H9 (cell line): Measurements from ENCODE around the gene OAS1. TPM values are rescaled to one million over a fixed set of nuclear protein-coding genes. Genes with fewer than 3 reads are reported as not detected.

Source experiments
- DNase-seq: peaks from one replicate; pipeline ENCODE4 v3.0.0-alpha.2; 2017
- H2AFZ ChIP-seq: one replicate; pipeline ENCODE4 v1.6.1; 2013; ENCODE audit warnings: mild to moderate bottlenecking, low read length, control low read depth, moderate library complexity
- H2AK5ac ChIP-seq: 2 replicates; pipeline ENCODE4 v1.6.1; 2013; ENCODE audit warnings: low read length, control low read depth, mixed read lengths; ENCODE audit not compliant: insufficient read length
- H2BK120ac ChIP-seq: one replicate; pipeline ENCODE4 v1.6.1; 2013; ENCODE audit warnings: low read depth, mild to moderate bottlenecking, low read length, control low read depth, inconsistent platforms; ENCODE audit not compliant: poor library complexity, severe bottlenecking
- H2BK12ac ChIP-seq: 2 replicates; pipeline ENCODE4 v1.6.1; 2013; ENCODE audit warnings: low read length, control low read depth, mixed read lengths, low read depth; ENCODE audit not compliant: insufficient read length
- H2BK15ac ChIP-seq: 2 replicates; pipeline ENCODE4 v1.6.1; 2013; ENCODE audit warnings: low read depth, low read length, control low read depth
- H2BK20ac ChIP-seq: one replicate; pipeline ENCODE4 v1.6.1; 2013; ENCODE audit warnings: low read depth, mild to moderate bottlenecking, low read length, control low read depth, inconsistent platforms; ENCODE audit not compliant: poor library complexity, severe bottlenecking
- H2BK5ac ChIP-seq: 2 replicates; pipeline ENCODE4 v1.6.1; 2013; ENCODE audit warnings: low read length, control low read depth, mixed read lengths; ENCODE audit not compliant: insufficient read length
- H3K14ac ChIP-seq: 2 replicates; pipeline ENCODE4 v1.6.1; 2013; ENCODE audit warnings: low read length, control low read depth; ENCODE audit not compliant: insufficient read depth
- H3K18ac ChIP-seq: 2 replicates; pipeline ENCODE4 v1.6.1; 2013; ENCODE audit warnings: low read depth, mild to moderate bottlenecking, mixed read lengths, low read length, control low read depth; ENCODE audit not compliant: insufficient read length
- H3K23ac ChIP-seq: 2 replicates; pipeline ENCODE4 v1.6.1; 2013; ENCODE audit warnings: low read length, control low read depth, mixed read lengths, low read depth; ENCODE audit not compliant: insufficient read length
- H3K23me2 ChIP-seq: 2 replicates; pipeline ENCODE4 v1.6.1; 2013; ENCODE audit warnings: low read depth, mild to moderate bottlenecking, mixed read lengths, low read length, control low read depth; ENCODE audit not compliant: insufficient read length, poor library complexity, severe bottlenecking
- H3K27ac ChIP-seq: 2 replicates; pipeline ENCODE4 v1.5.1; 2013; ENCODE audit warnings: low read length, control low read depth, mixed read lengths, low read depth; ENCODE audit not compliant: insufficient read length
- H3K27me3 ChIP-seq: 2 replicates; pipeline ENCODE4 v1.6.1; 2013; ENCODE audit warnings: low read length, control low read depth, inconsistent platforms; ENCODE audit not compliant: insufficient read depth
- H3K4ac ChIP-seq: 2 replicates; pipeline ENCODE4 v1.6.1; 2013; ENCODE audit warnings: low read depth, mild to moderate bottlenecking, control low read depth, inconsistent platforms, low read length, moderate library complexity
- H3K4me1 ChIP-seq: 2 replicates; pipeline ENCODE4 v1.6.1; 2013; ENCODE audit warnings: low read length, control low read depth, inconsistent platforms; ENCODE audit not compliant: insufficient read depth
- H3K4me2 ChIP-seq: 2 replicates; pipeline ENCODE4 v1.6.1; 2013; ENCODE audit warnings: low read length, control low read depth, mixed read lengths; ENCODE audit not compliant: insufficient read length, insufficient read depth
- H3K56ac ChIP-seq: 2 replicates; pipeline ENCODE4 v1.6.1; 2013; ENCODE audit warnings: low read depth, mild to moderate bottlenecking, mixed read lengths, low read length, control low read depth; ENCODE audit not compliant: insufficient read length
- H3K79me1 ChIP-seq: 2 replicates; pipeline ENCODE4 v1.6.1; 2013; ENCODE audit warnings: low read depth, mild to moderate bottlenecking, moderate library complexity, low read length, control low read depth, inconsistent platforms; ENCODE audit not compliant: insufficient read depth, poor library complexity, severe bottlenecking
- H3K79me2 ChIP-seq: 2 replicates; pipeline ENCODE4 v1.6.1; 2013; ENCODE audit warnings: low read length, control low read depth, inconsistent platforms; ENCODE audit not compliant: insufficient read depth
- H3K9ac ChIP-seq: 2 replicates; pipeline ENCODE4 v1.6.1; 2013; ENCODE audit warnings: low read length, control low read depth, mixed read lengths; ENCODE audit not compliant: insufficient read length; ENCODE audit errors: extremely low read depth
- H3K9me3 ChIP-seq: one replicate; pipeline ENCODE4 v1.6.1; 2013; ENCODE audit warnings: low read depth, low read length, inconsistent platforms; ENCODE audit not compliant: control insufficient read depth
- H3T11ph ChIP-seq: one replicate; pipeline ENCODE4 v1.6.1; 2013; ENCODE audit warnings: mild to moderate bottlenecking, low read length, control low read depth, inconsistent platforms
- H4K20me1 ChIP-seq: one replicate; pipeline ENCODE4 v1.6.1; 2013; ENCODE audit not compliant: control insufficient read depth, insufficient read length, insufficient read depth
- H4K5ac ChIP-seq: 2 replicates; pipeline ENCODE4 v1.6.1; 2013; ENCODE audit warnings: low read depth, mild to moderate bottlenecking, mixed read lengths, low read length, control low read depth; ENCODE audit not compliant: insufficient read length
- H4K8ac ChIP-seq: replicated peaks from 2 replicates; pipeline ENCODE4 v1.6.1; 2013; ENCODE audit warnings: low read length, control low read depth, mixed read lengths, low read depth; ENCODE audit not compliant: insufficient read length
- H4K91ac ChIP-seq: 2 replicates; pipeline ENCODE4 v1.6.1; 2013; ENCODE audit warnings: low read depth, mild to moderate bottlenecking, moderate library complexity, mixed read lengths, low read length, control low read depth; ENCODE audit not compliant: insufficient read length
- H3K27ac Mint-ChIP-seq, 3 experiments: 2 replicates in 2 of 3; 3 replicates in 1 of 3; pipeline ENCODE4 v1.8.0; 2020 to 2021; ENCODE audit warnings: mixed read lengths in 3 of 3, mild to moderate bottlenecking in 1 of 3, moderate library complexity in 1 of 3
- H3K27me3 Mint-ChIP-seq: 2 replicates; pipeline ENCODE4 v1.8.0; 2021; ENCODE audit warnings: low read depth, mild to moderate bottlenecking, moderate library complexity, mixed read lengths
- H3K36me3 Mint-ChIP-seq, 3 experiments: 2 replicates in 2 of 3; 3 replicates in 1 of 3; pipeline ENCODE4 v1.8.0; 2020 to 2021; ENCODE audit warnings: low read depth in 3 of 3, mixed read lengths in 3 of 3; ENCODE audit not compliant: insufficient read depth in 1 of 3
- H3K4me1 Mint-ChIP-seq, 2 experiments: 2 replicates each; pipeline ENCODE4 v1.8.0; 2020; ENCODE audit warnings: mixed read lengths in 2 of 2
- H3K4me3 Mint-ChIP-seq, 2 experiments: 2 replicates in 1 of 2; 3 replicates in 1 of 2; pipeline ENCODE4 v1.8.0; 2020 to 2021; ENCODE audit warnings: mild to moderate bottlenecking in 2 of 2, mixed read lengths in 2 of 2, moderate library complexity in 1 of 2
- H3K9me3 Mint-ChIP-seq, 2 experiments: 2 replicates in 1 of 2; 3 replicates in 1 of 2; pipeline ENCODE4 v1.8.0; 2020; ENCODE audit warnings: mild to moderate bottlenecking in 2 of 2, mixed read lengths in 2 of 2, moderate library complexity in 1 of 2
- WGBS: extraction: QIAGEN DNeasy Blood & Tissue Kit; methylation state at CpG from one replicate; pipeline ENCODE4 v1.1.7; 2013; ENCODE audit warnings: missing lambda C conversion rate, low lambda C conversion rate, mixed read lengths; ENCODE audit not compliant: insufficient read length; ENCODE audit errors: extremely low coverage; 5-methylcytosine and 5-hydroxymethylcytosine counted together
- total RNA-seq: library from RNA; stranded (reverse); gene quantifications from 2 replicates; pipeline ENCODE4 v1.2.1, GENCODE V29; 2021
- TF ChIP-seq, protein P1 (sequence below): fragments of 200-600 bp; sonication (generic); conservative IDR thresholded peaks from 3 replicates; pipeline ENCODE4 v1.8.0; 2021; ENCODE audit warnings: antibody characterized with exemption, mild to moderate bottlenecking

OAS1 gene
- total RNA-seq, 1 experiment from 2014 or later: not detected

DNA sequence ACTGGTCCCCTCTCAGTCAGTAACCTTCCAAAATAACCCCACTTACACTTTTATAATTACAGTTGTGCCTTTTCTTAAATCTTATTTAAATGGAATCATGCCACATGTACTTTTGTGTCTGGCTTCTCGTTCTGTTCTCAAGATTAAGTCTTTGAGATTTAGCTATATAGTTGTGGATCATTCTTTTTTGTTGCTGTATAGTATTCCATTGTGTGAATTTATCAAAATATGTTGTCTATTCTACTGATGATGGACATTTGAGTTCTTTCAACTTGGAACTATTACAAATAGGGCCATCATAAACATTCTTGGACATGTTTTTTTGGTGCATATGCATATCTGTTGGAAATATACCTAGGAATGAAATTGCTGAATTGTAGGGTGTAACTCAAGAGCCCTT, 40.6 kb downstream of the OAS1 start:
- no peak overlapping the region for H2BK5ac ChIP-seq
- no peak overlapping the region for H3K56ac ChIP-seq
- H2AFZ ChIP-seq: no peak overlapping the region
- H3K23me2 ChIP-seq: no peaks in the 10 kb centered on the region
- H3T11ph ChIP-seq: no peak overlapping the region
- no peak overlapping the region for H3K27ac ChIP-seq
- no peak overlapping the region for H3K4me2 ChIP-seq
- H2BK20ac ChIP-seq: no peak overlapping the region
- H2BK120ac ChIP-seq: no peak overlapping the region
- no peaks in the 10 kb centered on the region for H3K9me3 Mint-ChIP-seq
- no peak overlapping the region for H2BK12ac ChIP-seq
- TF ChIP-seq, protein P1, sequence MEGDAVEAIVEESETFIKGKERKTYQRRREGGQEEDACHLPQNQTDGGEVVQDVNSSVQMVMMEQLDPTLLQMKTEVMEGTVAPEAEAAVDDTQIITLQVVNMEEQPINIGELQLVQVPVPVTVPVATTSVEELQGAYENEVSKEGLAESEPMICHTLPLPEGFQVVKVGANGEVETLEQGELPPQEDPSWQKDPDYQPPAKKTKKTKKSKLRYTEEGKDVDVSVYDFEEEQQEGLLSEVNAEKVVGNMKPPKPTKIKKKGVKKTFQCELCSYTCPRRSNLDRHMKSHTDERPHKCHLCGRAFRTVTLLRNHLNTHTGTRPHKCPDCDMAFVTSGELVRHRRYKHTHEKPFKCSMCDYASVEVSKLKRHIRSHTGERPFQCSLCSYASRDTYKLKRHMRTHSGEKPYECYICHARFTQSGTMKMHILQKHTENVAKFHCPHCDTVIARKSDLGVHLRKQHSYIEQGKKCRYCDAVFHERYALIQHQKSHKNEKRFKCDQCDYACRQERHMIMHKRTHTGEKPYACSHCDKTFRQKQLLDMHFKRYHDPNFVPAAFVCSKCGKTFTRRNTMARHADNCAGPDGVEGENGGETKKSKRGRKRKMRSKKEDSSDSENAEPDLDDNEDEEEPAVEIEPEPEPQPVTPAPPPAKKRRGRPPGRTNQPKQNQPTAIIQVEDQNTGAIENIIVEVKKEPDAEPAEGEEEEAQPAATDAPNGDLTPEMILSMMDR: no peak
- no peak overlapping the region for H3K18ac ChIP-seq
- no peak overlapping the region for H4K8ac ChIP-seq
- DNase-seq: no peak
- H3K27me3 ChIP-seq: no peaks in the 10 kb centered on the region
- no peaks in the 10 kb centered on the region for H3K36me3 Mint-ChIP-seq
- no peak overlapping the region for H4K91ac ChIP-seq
- H3K27ac Mint-ChIP-seq: no peak overlapping the region
- no CpG with 5 or more reads among the region's 1 CpG for WGBS
- H3K4me1 Mint-ChIP-seq: peaks cover 4% of the 10 kb centered on the region in 2 experiments; a peak in 2 of 4 replicates
- no peak overlapping the region for H3K4me3 Mint-ChIP-seq
- H3K14ac ChIP-seq: no peak overlapping the region
- no peak overlapping the region for H2AK5ac ChIP-seq
- H3K79me1 ChIP-seq: no peaks in the 10 kb centered on the region
- no peaks in the 10 kb centered on the region for H3K4me1 ChIP-seq
- H4K20me1 ChIP-seq: no peaks in the 10 kb centered on the region
- no peak overlapping the region for H3K4ac ChIP-seq
- H3K27me3 Mint-ChIP-seq: no peaks in the 10 kb centered on the region; the same call in 1 of the 2 replicates
- no peak overlapping the region for H3K9ac ChIP-seq
- H3K23ac ChIP-seq: no peak overlapping the region
- H3K9me3 ChIP-seq: no peaks in the 10 kb centered on the region
- H4K5ac ChIP-seq: no peak overlapping the region
- no peak overlapping the region for H2BK15ac ChIP-seq
- no peaks in the 10 kb centered on the region for H3K79me2 ChIP-seq
